CD14-positive monocyte (primary cell): Measurements from ENCODE around the gene UGDH. TPM values are rescaled to one million over a fixed set of nuclear protein-coding genes. Genes with fewer than 3 reads are reported as not detected.

Experiments
- DNase-seq, 3 donors: peaks; one replicate each; pipeline ENCODE4 v3.0.0-alpha.2; 2011 to 2022
- H2AFZ ChIP-seq: 2 replicates; pipeline ENCODE4 v1.6.0; 2012; ENCODE audit warnings: mild to moderate bottlenecking, low read depth, low read length, inconsistent platforms; ENCODE audit not compliant: insufficient read depth, poor library complexity, severe bottlenecking
- H3K27ac ChIP-seq, 2 donors: 1 replicate in 1 of 2; 2 replicates in 1 of 2; pipeline ENCODE4 v1.5.1; 2012 to 2013; ENCODE audit warnings: low read length in 2 of 2, control low read depth in 1 of 2, inconsistent platforms in 1 of 2, low read depth in 1 of 2, mild to moderate bottlenecking in 1 of 2
- H3K27me3 ChIP-seq, 2 donors: one replicate each; pipeline versions ENCODE4 v1.6.0 to v1.6.1; 2011 to 2013; ENCODE audit warnings: low read length in 2 of 2; ENCODE audit not compliant: control insufficient read depth in 2 of 2, insufficient read depth in 2 of 2
- H3K36me3 ChIP-seq, 2 donors: replicated peaks in 1 of 2; 1 replicate in 1 of 2; 2 replicates in 1 of 2; pipeline versions ENCODE4 v1.5.1 to v1.6.1; 2012 to 2013; ENCODE audit warnings: low read length in 2 of 2, control low read depth in 1 of 2, inconsistent platforms in 1 of 2, mild to moderate bottlenecking in 1 of 2; ENCODE audit not compliant: insufficient read depth in 2 of 2, control insufficient read depth in 1 of 2
- H3K4me1 ChIP-seq, 2 donors: 1 replicate in 1 of 2; 2 replicates in 1 of 2; pipeline versions ENCODE4 v1.5.1 to v1.6.1; 2012 to 2013; ENCODE audit warnings: low read length in 2 of 2, control low read depth in 1 of 2, inconsistent platforms in 1 of 2, mild to moderate bottlenecking in 1 of 2, moderate library complexity in 1 of 2; ENCODE audit not compliant: insufficient read depth in 2 of 2, control insufficient read depth in 1 of 2
- H3K4me2 ChIP-seq: replicated peaks from 2 replicates; pipeline ENCODE3; 2012; ENCODE audit warnings: low read length, moderate library complexity, mild to moderate bottlenecking; ENCODE audit not compliant: poor library complexity, severe bottlenecking; ENCODE audit errors: extremely low read depth
- H3K4me3 ChIP-seq, 3 experiments: fragments of 200-600 bp in 1 of 3; sonication (generic) in 1 of 3; replicated peaks in 1 of 3; 1 replicate in 2 of 3; 2 replicates in 1 of 3; pipeline ENCODE4 v1.5.1; 2011 to 2013; ENCODE audit warnings: low read length in 3 of 3, mild to moderate bottlenecking in 3 of 3, control low read depth in 2 of 3, low read depth in 2 of 3, inconsistent platforms in 1 of 3, moderate library complexity in 1 of 3
- H3K79me2 ChIP-seq: 2 replicates; pipeline ENCODE4 v1.6.0; 2012; ENCODE audit warnings: mild to moderate bottlenecking, control low read depth, inconsistent platforms, low read length, moderate library complexity; ENCODE audit not compliant: insufficient read depth
- H3K9ac ChIP-seq: 2 replicates; pipeline ENCODE4 v1.6.0; 2017; ENCODE audit warnings: low read length, mild to moderate bottlenecking; ENCODE audit not compliant: insufficient read depth, poor library complexity, severe bottlenecking
- H3K9me3 ChIP-seq, 2 donors: replicated peaks in 1 of 2; 1 replicate in 1 of 2; 2 replicates in 1 of 2; pipeline versions ENCODE4 v1.5.1 to v1.6.1; 2012 to 2013; ENCODE audit warnings: low read length in 2 of 2, control low read depth in 1 of 2; ENCODE audit not compliant: control insufficient read depth in 1 of 2, insufficient read depth in 1 of 2
- H4K20me1 ChIP-seq: 2 replicates; pipeline ENCODE4 v1.6.0; 2012; ENCODE audit warnings: mild to moderate bottlenecking, low read length, control low read depth, moderate library complexity; ENCODE audit not compliant: insufficient read depth
- H3K27ac Mint-ChIP-seq, 7 donors: one replicate each; pipeline ENCODE4 v1.8.0; 2020; ENCODE audit warnings: mild to moderate bottlenecking in 7 of 7, mixed read lengths in 7 of 7, moderate library complexity in 6 of 7, inconsistent platforms in 2 of 7
- H3K27me3 Mint-ChIP-seq, 3 donors: one replicate each; pipeline ENCODE4 v1.8.0; 2021 to 2022; ENCODE audit warnings: low read depth in 3 of 3, mild to moderate bottlenecking in 3 of 3, mixed read lengths in 3 of 3, moderate library complexity in 3 of 3, inconsistent platforms in 1 of 3
- H3K36me3 Mint-ChIP-seq, 2 donors: one replicate each; pipeline ENCODE4 v1.8.0; 2020; ENCODE audit warnings: mixed read lengths in 2 of 2, inconsistent platforms in 1 of 2, mild to moderate bottlenecking in 1 of 2
- H3K4me1 Mint-ChIP-seq: one replicate; pipeline ENCODE4 v1.8.0; 2020; ENCODE audit warnings: mild to moderate bottlenecking, mixed read lengths
- H3K4me3 Mint-ChIP-seq, 2 donors: one replicate each; pipeline ENCODE4 v1.8.0; 2020; ENCODE audit warnings: mild to moderate bottlenecking in 2 of 2, mixed read lengths in 2 of 2, moderate library complexity in 1 of 2
- H3K9me3 Mint-ChIP-seq, 7 donors: one replicate each; pipeline ENCODE4 v1.8.0; 2020 to 2022; ENCODE audit warnings: mixed read lengths in 7 of 7, mild to moderate bottlenecking in 6 of 7, moderate library complexity in 6 of 7, inconsistent platforms in 2 of 7
- WGBS: methylation state at CpG from one replicate; pipeline ENCODE4 v1.1.5; 2013; ENCODE audit warnings: missing lambda C conversion rate; ENCODE audit not compliant: insufficient coverage; 5-methylcytosine and 5-hydroxymethylcytosine counted together
- intact Hi-C, 2 donors: fragments of 100-400 bp; cut with micrococcal nuclease; formaldehyde crosslinking; loops; one replicate each; pipeline versions ENCODE4 v1.15.0 to v1.15.1; 2023
- polyA plus RNA-seq, 3 donors: library from polyadenylated mRNA; depleted of rRNA in 1 of 3; unstranded in 2 of 3; stranded (reverse) in 1 of 3; fragments of 300-500 nt in 2 of 3; fragments of >200 nt in 1 of 3; fragmentation: Illumina TruSeq in 2 of 3; gene quantifications; 1 replicate in 2 of 3; 2 replicates in 1 of 3; pipeline ENCODE4 v1.2.3, GENCODE V29; 2012 to 2021
- TF ChIP-seq, protein P1 (sequence below): fragments of 200-600 bp; IDR thresholded peaks from one replicate; pipeline ENCODE4 v1.8.0; 2022; ENCODE audit warnings: antibody characterized with exemption, mild to moderate bottlenecking

The UGDH gene
- polyA plus RNA-seq, 3 donors, result 4.6 to 19.7 (median 16.7) TPM

- no peak overlapping the region for H3K4me2 ChIP-seq
- H3K79me2 ChIP-seq, result peaks cover 22% of the 10 kb centered on the region
- DNase-seq, result no peak
- peak overlapping the region in 1 of 7 donors; percentile 10 for H3K27ac Mint-ChIP-seq
- intact Hi-C loops, result no loop called here
- H3K27me3 ChIP-seq, result no peaks in the 10 kb centered on the region
- H3K9me3 Mint-ChIP-seq, result peaks cover 22 to 44% (median 27%) of the 10 kb centered on the region in 7 donors
- TF ChIP-seq, protein P1, sequence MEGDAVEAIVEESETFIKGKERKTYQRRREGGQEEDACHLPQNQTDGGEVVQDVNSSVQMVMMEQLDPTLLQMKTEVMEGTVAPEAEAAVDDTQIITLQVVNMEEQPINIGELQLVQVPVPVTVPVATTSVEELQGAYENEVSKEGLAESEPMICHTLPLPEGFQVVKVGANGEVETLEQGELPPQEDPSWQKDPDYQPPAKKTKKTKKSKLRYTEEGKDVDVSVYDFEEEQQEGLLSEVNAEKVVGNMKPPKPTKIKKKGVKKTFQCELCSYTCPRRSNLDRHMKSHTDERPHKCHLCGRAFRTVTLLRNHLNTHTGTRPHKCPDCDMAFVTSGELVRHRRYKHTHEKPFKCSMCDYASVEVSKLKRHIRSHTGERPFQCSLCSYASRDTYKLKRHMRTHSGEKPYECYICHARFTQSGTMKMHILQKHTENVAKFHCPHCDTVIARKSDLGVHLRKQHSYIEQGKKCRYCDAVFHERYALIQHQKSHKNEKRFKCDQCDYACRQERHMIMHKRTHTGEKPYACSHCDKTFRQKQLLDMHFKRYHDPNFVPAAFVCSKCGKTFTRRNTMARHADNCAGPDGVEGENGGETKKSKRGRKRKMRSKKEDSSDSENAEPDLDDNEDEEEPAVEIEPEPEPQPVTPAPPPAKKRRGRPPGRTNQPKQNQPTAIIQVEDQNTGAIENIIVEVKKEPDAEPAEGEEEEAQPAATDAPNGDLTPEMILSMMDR, result no peak
- H3K27me3 Mint-ChIP-seq, result peaks cover 0 to 2% (median 0%) of the 10 kb centered on the region in 3 donors
- H3K4me1 ChIP-seq, result peaks cover 17 to 19% of the 10 kb centered on the region in 2 donors
- H4K20me1 ChIP-seq, result no peaks in the 10 kb centered on the region
- peaks cover 30 to 49% of the 10 kb centered on the region in 2 donors for H3K36me3 Mint-ChIP-seq
- H3K4me3 Mint-ChIP-seq, result no peak overlapping the region
- no peak overlapping the region for H3K4me3 ChIP-seq
- H3K9me3 ChIP-seq, result peaks cover 0 to 10% of the 10 kb centered on the region in 2 donors
- no peak overlapping the region for H3K9ac ChIP-seq
- H3K36me3 ChIP-seq, result peaks cover 2 to 6% of the 10 kb centered on the region in 2 donors
- peaks cover 22% of the 10 kb centered on the region for H3K4me1 Mint-ChIP-seq
- WGBS, result 100% methylated on average over 2 of the region's 3 CpGs
- no peak overlapping the region for H2AFZ ChIP-seq
- H3K27ac ChIP-seq, result no peak overlapping the region
These were observed 3.4 kb upstream of the UGDH start for GRCh38 chr4:39530682-39531081.

DNA sequence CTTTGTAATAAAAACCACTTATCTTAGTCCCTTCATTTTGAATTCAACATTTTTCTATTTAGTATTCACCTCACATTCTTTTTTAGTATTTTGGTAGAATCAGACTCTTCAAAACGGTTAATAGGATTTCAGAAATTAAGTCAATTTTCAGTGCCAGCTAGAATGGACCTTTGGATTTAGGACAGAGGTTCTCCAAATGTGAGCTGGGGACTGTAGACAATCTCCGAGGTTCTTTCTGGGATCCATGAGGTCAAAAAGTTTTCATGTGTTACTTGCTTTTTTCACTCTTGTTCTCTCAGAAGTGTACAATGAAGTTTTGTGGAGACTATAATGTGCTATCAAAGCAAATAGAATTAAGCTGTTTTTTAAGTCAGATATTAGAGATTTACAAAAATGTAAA lies 2.3 kb upstream of the UGDH start:
- WGBS, result no CpG with 5 or more reads among the region's 2 CpGs
- no peak overlapping the region for H3K27ac Mint-ChIP-seq
- H3K4me1 ChIP-seq, result peaks cover 17 to 19% of the 10 kb centered on the region in 2 donors
- DNase-seq, result no peak
- H3K9me3 Mint-ChIP-seq, result peaks cover 20 to 37% (median 27%) of the 10 kb centered on the region in 7 donors
- H3K9ac ChIP-seq, result no peak overlapping the region
- intact Hi-C loops, result loop anchor here (5.0 to 10.0 kb wide), 4 partner anchors 47 to 108 kb away; partner anchors contain the start of genes SMIM14 (in 2 of the 2), LIAS (in 1 of the 2) and RPL9 (in 1 of the 2)
- H3K27me3 ChIP-seq, result no peaks in the 10 kb centered on the region
- H3K4me3 ChIP-seq, result no peak overlapping the region
- no peak overlapping the region for H3K4me2 ChIP-seq
- peaks cover 0 to 10% of the 10 kb centered on the region in 2 donors for H3K9me3 ChIP-seq
- H3K4me3 Mint-ChIP-seq, result no peak overlapping the region
- H3K27ac ChIP-seq, result no peak overlapping the region
- peaks cover 28% of the 10 kb centered on the region for H3K79me2 ChIP-seq
- peaks cover 22% of the 10 kb centered on the region for H3K4me1 Mint-ChIP-seq
- H3K36me3 Mint-ChIP-seq, result peaks cover 29 to 41% of the 10 kb centered on the region in 2 donors
- no peak overlapping the region for H2AFZ ChIP-seq
- peaks cover 2 to 6% of the 10 kb centered on the region in 2 donors for H3K36me3 ChIP-seq
- H3K27me3 Mint-ChIP-seq, result peaks cover 0 to 2% (median 0%) of the 10 kb centered on the region in 3 donors
- no peaks in the 10 kb centered on the region for H4K20me1 ChIP-seq
- TF ChIP-seq, protein P1, result no peak
